Body of pancreas (tissue), 4 donors: ENCODE measurements around the gene GLB1L2.

Source experiments
- POLR2A ChIP-seq, 3 donors: fragments of 450-650 bp; IDR thresholded peaks; one replicate each; pipeline ENCODE4 v1.6.1; 2016; ENCODE audit warnings: antibody characterized with exemption in 3 of 3, mild to moderate bottlenecking in 2 of 3
- TF ChIP-seq, protein P1 (sequence below), 7 experiments: fragments of 450-650 bp in 4 of 7; fragments of 200-600 bp in 3 of 7; sonication (generic) in 3 of 7; IDR thresholded peaks; one replicate each; pipeline ENCODE4 v1.5.1; 2016 to 2019; ENCODE audit warnings: antibody characterized with exemption in 7 of 7

DNA sequence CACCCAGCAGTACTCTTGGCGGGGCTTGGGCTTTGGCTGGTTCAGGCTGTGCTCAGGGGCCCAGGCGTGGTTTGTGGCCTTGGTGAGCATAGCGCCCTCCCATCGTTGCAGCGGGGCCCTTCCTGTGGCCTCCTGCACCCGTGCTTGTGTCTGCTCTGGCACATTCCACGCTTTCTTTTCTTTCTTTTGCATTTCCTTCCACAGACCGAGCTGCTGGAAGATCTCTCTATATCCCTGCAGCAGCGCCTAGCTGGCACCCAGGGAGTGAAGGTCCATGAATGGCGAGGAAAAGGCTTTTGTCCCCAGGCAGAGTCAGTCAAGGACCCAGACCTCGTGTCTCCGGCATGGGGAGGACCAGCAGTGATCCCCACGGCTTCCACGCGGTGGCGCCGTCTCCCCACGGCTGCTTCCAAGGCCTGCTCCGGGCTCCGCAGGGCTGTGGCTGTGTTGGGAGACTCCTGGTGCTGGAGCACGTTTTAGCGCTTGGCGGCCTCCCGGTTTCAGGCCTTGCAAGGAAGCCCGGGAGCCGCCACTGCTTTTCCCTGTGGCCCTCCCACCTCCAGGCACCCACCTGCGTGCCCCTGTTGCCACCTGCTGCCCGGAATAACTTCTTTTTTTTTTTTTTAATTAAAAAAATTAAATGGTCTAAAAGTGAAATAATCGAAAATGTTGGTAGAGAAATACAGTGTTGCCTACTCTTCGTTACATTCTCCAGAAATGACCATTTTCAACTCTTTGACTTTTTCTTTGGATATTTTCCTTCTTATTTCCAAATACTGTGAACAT lies 28.5 kb downstream of the GLB1L2 start:
- TF ChIP-seq, protein P1, sequence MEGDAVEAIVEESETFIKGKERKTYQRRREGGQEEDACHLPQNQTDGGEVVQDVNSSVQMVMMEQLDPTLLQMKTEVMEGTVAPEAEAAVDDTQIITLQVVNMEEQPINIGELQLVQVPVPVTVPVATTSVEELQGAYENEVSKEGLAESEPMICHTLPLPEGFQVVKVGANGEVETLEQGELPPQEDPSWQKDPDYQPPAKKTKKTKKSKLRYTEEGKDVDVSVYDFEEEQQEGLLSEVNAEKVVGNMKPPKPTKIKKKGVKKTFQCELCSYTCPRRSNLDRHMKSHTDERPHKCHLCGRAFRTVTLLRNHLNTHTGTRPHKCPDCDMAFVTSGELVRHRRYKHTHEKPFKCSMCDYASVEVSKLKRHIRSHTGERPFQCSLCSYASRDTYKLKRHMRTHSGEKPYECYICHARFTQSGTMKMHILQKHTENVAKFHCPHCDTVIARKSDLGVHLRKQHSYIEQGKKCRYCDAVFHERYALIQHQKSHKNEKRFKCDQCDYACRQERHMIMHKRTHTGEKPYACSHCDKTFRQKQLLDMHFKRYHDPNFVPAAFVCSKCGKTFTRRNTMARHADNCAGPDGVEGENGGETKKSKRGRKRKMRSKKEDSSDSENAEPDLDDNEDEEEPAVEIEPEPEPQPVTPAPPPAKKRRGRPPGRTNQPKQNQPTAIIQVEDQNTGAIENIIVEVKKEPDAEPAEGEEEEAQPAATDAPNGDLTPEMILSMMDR (IDR thresholded peaks at IDR 0.05), result peak; percentile 67 to 88 (median 76)
- no peak for TF ChIP-seq POLR2A (IDR thresholded peaks at IDR 0.05)
